Brain microvascular endothelial cell (primary cell): Measurements from ENCODE around the gene PSMB10.

ENCODE experiments used
- DNase-seq: peaks from one replicate; pipeline ENCODE4 v3.0.0-alpha.2; 2020
- H3K27ac ChIP-seq: fragments of 250-450 bp; sonication (Bioruptor Pico); 2 replicates; pipeline ENCODE4 v1.5.1; 2020; ENCODE audit warnings: mild to moderate bottlenecking, moderate library complexity
- H3K27me3 ChIP-seq: fragments of 250-450 bp; sonication (Bioruptor Pico); replicated peaks from 2 replicates; pipeline ENCODE4 v1.5.1; 2020; ENCODE audit warnings: mild to moderate bottlenecking
- H3K36me3 ChIP-seq: fragments of 250-450 bp; sonication (Bioruptor Pico); replicated peaks from 2 replicates; pipeline ENCODE4 v1.5.1; 2020; ENCODE audit warnings: mild to moderate bottlenecking
- H3K4me3 ChIP-seq: 2 replicates; pipeline ENCODE4 v1.5.1; 2011; ENCODE audit warnings: low read depth, mild to moderate bottlenecking, control low read depth, low read length, moderate library complexity
- in situ Hi-C: cut with HindIII; loops from 2 replicates; pipeline ENCODE4 v1.10.0; 2017; ENCODE audit warnings: low sequenced_read_pairs, low pct_ligation_motif_present
- TF ChIP-seq, protein P1 (sequence below): IDR thresholded peaks from 2 replicates; pipeline ENCODE4 v1.5.1; 2011; ENCODE audit warnings: low read depth, mild to moderate bottlenecking, moderate library complexity, low read length, control low read depth, inconsistent platforms; ENCODE audit errors: missing control alignments

PSMB10 gene

DNA sequence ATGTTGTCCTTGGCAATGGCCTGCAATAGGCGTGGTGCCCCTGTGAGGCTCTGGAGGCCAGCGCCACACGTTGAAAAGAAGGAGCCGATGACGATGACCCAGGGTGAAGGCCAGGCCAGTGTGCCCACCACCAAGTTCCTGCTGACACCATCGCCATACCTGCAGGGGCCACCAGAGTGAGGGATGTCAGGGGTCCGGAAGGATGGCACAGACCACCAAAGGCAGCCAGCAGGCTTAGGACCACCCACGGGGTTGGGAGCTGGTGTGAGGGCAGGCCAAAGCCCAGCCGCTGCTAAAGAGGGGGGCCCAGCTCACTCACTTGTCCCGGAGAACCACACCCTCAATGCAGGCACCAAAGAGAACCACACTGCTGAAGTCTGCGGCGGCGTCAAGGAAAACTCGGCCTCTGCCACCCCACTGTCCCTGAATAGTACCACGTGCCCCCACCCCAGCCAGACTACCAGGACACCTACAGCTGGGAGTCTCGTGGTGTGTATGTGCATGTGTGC is 13.7 kb upstream of the PSMB10 start:
- no peak overlapping the region for H3K4me3 ChIP-seq
- in situ Hi-C loops: no loop called here
- H3K36me3 ChIP-seq: peaks cover 94% of the 10 kb centered on the region
- TF ChIP-seq, protein P1, sequence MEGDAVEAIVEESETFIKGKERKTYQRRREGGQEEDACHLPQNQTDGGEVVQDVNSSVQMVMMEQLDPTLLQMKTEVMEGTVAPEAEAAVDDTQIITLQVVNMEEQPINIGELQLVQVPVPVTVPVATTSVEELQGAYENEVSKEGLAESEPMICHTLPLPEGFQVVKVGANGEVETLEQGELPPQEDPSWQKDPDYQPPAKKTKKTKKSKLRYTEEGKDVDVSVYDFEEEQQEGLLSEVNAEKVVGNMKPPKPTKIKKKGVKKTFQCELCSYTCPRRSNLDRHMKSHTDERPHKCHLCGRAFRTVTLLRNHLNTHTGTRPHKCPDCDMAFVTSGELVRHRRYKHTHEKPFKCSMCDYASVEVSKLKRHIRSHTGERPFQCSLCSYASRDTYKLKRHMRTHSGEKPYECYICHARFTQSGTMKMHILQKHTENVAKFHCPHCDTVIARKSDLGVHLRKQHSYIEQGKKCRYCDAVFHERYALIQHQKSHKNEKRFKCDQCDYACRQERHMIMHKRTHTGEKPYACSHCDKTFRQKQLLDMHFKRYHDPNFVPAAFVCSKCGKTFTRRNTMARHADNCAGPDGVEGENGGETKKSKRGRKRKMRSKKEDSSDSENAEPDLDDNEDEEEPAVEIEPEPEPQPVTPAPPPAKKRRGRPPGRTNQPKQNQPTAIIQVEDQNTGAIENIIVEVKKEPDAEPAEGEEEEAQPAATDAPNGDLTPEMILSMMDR: no peak
- no peaks in the 10 kb centered on the region for H3K27me3 ChIP-seq
- DNase-seq: no peak
- no peak overlapping the region for H3K27ac ChIP-seq

DNA sequence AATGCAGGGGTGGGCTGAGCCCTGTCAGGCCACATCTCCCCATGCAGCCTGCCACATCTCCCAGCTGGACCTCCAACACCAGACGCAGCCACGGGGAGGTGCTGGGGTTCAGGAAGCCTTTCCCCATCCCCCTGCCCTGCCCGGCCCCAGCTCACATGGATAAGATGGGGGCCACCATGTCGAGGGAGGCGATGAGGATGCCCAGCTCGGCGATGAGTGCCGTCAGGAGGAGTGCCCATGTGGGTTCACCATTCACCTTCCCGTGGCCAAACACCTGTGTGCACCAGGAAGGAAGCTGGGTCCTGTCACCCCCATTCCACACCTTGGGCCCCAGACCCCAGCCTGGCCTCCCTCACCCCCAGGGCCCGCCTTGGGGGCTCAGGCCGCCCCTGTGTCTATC is 13.0 kb upstream of the PSMB10 start:
- in situ Hi-C loops: no loop called here
- no peak for DNase-seq
- TF ChIP-seq, protein P1: no peak
- no peaks in the 10 kb centered on the region for H3K27me3 ChIP-seq
- H3K36me3 ChIP-seq: peaks cover 94% of the 10 kb centered on the region
- no peak overlapping the region for H3K27ac ChIP-seq
- H3K4me3 ChIP-seq: no peak overlapping the region

DNA sequence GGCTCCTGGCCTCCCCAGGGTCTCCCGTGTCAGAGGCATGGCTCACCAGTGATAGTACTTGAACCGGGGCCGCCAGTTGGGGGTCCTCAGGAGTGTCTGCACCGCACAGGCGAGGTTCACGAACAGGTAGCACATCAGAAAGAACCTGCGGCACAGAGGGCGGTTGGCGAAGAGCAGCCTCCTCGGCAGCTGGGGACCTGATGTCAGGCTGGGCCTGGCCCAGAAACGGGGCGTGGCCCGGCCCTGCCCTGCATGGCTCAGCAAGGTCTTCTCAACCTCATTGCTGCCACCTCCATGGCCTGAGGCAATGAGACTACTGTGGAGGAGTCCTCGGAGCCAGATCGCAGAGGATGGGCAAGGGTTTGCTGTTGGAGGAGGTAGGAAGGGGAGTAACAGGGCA is 11.4 kb upstream of the PSMB10 start:
- no peak overlapping the region for H3K27ac ChIP-seq
- no peaks in the 10 kb centered on the region for H3K27me3 ChIP-seq
- TF ChIP-seq, protein P1: no peak
- H3K4me3 ChIP-seq: no peak overlapping the region
- no peak for DNase-seq
- peaks cover 93% of the 10 kb centered on the region for H3K36me3 ChIP-seq
- in situ Hi-C loops: no loop called here

DNA sequence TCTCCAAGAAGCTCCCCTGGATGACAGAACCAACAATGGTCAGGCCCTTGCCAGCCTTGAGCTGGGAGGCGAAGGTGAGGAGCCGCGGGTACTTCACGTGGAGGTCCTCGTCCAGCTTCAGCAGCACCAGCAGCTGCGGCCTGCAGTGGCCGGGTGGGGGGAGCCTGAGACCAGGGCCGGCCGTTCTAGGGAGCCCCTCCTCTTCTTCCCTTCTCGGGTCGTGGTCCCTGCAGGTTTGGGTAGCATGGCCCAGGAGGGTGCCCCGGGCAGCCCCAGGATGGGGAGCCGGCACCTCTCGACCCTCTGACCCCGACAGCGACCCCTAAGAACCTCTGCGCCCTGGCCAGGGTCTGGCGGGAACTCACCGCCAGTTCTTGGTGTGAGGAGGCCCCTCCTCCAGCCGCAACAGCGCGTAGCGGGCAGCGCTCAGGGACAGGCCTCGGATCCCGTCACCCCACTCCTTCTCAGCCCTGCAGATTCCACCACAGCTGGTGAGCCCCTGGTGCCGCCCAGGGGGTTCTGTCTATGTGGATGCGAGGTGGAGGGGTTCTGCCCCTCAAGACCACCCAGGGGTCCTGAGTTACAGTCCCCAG is 10.4 kb upstream of the PSMB10 start:
- no peak for DNase-seq
- no peak overlapping the region for H3K27ac ChIP-seq
- TF ChIP-seq, protein P1: no peak
- H3K27me3 ChIP-seq: no peaks in the 10 kb centered on the region
- peaks cover 93% of the 10 kb centered on the region for H3K36me3 ChIP-seq
- no peak overlapping the region for H3K4me3 ChIP-seq
- in situ Hi-C loops: no loop called here

DNA sequence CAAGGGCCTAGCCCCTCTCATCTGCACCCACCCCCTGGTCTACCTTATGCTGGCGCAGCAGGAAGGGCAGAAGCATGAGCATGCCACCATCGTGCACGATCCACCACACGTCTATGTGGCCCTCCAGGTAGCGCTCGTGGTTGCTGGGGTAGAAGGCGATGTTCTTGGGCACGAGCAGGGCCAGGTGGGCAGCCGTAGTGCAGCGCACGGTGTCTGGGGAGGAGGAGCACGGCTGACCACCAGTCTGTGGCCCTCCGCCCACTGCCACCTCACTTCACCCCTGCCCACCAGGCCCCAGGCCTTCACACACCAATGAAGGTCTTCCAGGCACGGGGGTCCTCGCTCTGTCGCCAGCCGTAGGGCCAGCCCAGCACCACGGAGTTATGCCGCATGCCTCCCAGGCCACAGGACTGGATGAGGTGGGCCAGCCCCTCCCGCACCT is 9.5 kb upstream of the PSMB10 start:
- Histone ChIP-seq H3K4me3 (no peak overlapping the region), H3K36me3 (peaks cover 93% of the 10 kb centered on the region), H3K27me3 (no peaks in the 10 kb centered on the region), H3K27ac (no peak overlapping the region)
- TF ChIP-seq, protein P1: no peak
- in situ Hi-C loops: no loop called here
- DNase-seq: no peak
